Trophoblast cell (in vitro differentiated cells and primary cell): Measurements from ENCODE around the gene CTSW.
A peak's percentile ranks its signal among the peaks of the same experiment; 100 is the strongest.

Experiments
- DNase-seq, 2 donors: peaks; one replicate each; pipeline ENCODE4 v3.0.0-alpha.2; 2016
- H2AFZ ChIP-seq: 2 replicates; pipeline ENCODE4 v1.6.1; 2013; ENCODE audit warnings: low read length, moderate library complexity, mild to moderate bottlenecking; ENCODE audit not compliant: insufficient read depth, poor library complexity
- H2AK5ac ChIP-seq: 2 replicates; pipeline ENCODE4 v1.6.1; 2013; ENCODE audit warnings: mild to moderate bottlenecking, low read length
- H2BK120ac ChIP-seq: 2 replicates; pipeline ENCODE4 v1.6.1; 2013; ENCODE audit warnings: low read length, mild to moderate bottlenecking, moderate library complexity; ENCODE audit not compliant: insufficient read depth, poor library complexity
- H2BK12ac ChIP-seq: 2 replicates; pipeline ENCODE4 v1.6.1; 2013; ENCODE audit warnings: mild to moderate bottlenecking, low read length, moderate library complexity
- H2BK5ac ChIP-seq: 2 replicates; pipeline ENCODE4 v1.6.1; 2013; ENCODE audit warnings: low read length, low read depth, moderate library complexity, mild to moderate bottlenecking; ENCODE audit not compliant: poor library complexity
- H3K14ac ChIP-seq: 2 replicates; pipeline ENCODE4 v1.6.1; 2013; ENCODE audit warnings: mild to moderate bottlenecking, low read length
- H3K18ac ChIP-seq: 2 replicates; pipeline ENCODE4 v1.6.1; 2013; ENCODE audit warnings: mild to moderate bottlenecking, low read length
- H3K23ac ChIP-seq: 2 replicates; pipeline ENCODE4 v1.6.1; 2013; ENCODE audit warnings: low read length
- H3K27ac ChIP-seq: 2 replicates; pipeline ENCODE4 v1.5.1; 2013; ENCODE audit warnings: low read depth, mild to moderate bottlenecking, inconsistent platforms, low read length, moderate library complexity
- H3K27me3 ChIP-seq: 2 replicates; pipeline ENCODE4 v1.6.1; 2013; ENCODE audit warnings: inconsistent platforms, mild to moderate bottlenecking, low read length, moderate library complexity; ENCODE audit not compliant: insufficient read depth
- H3K36me3 ChIP-seq, 2 experiments: 1 replicate in 1 of 2; 2 replicates in 1 of 2; pipeline ENCODE4 v1.6.1; 2013; ENCODE audit warnings: low read length in 2 of 2, mild to moderate bottlenecking in 2 of 2, moderate library complexity in 1 of 2; ENCODE audit not compliant: insufficient read depth in 2 of 2, control insufficient read depth in 1 of 2
- H3K4ac ChIP-seq: 2 replicates; pipeline ENCODE4 v1.6.1; 2013; ENCODE audit warnings: low read depth, mild to moderate bottlenecking, low read length, moderate library complexity
- H3K4me1 ChIP-seq, 2 experiments: 1 replicate in 1 of 2; 2 replicates in 1 of 2; pipeline ENCODE4 v1.6.1; 2013; ENCODE audit warnings: low read length in 2 of 2, mild to moderate bottlenecking in 2 of 2, moderate library complexity in 1 of 2; ENCODE audit not compliant: insufficient read depth in 2 of 2, control insufficient read depth in 1 of 2
- H3K4me2 ChIP-seq: 2 replicates; pipeline ENCODE4 v1.6.1; 2013; ENCODE audit warnings: inconsistent platforms, mild to moderate bottlenecking, low read length, moderate library complexity
- H3K4me3 ChIP-seq: 2 replicates; pipeline ENCODE4 v1.5.1; 2013; ENCODE audit warnings: mild to moderate bottlenecking, low read depth, low read length, inconsistent platforms
- H3K79me1 ChIP-seq: one replicate; pipeline ENCODE4 v1.6.1; 2013; ENCODE audit warnings: low read length
- H3K79me2 ChIP-seq: 2 replicates; pipeline ENCODE4 v1.6.1; 2013; ENCODE audit warnings: low read length, mild to moderate bottlenecking; ENCODE audit not compliant: control insufficient read depth, insufficient read depth, poor library complexity
- H3K9ac ChIP-seq: 2 replicates; pipeline ENCODE4 v1.6.1; 2013; ENCODE audit warnings: mild to moderate bottlenecking, low read length
- H3K9me3 ChIP-seq: 2 replicates; pipeline ENCODE4 v1.6.1; 2013; ENCODE audit warnings: low read depth, mild to moderate bottlenecking, control low read depth, inconsistent platforms, low read length; ENCODE audit not compliant: insufficient read depth
- H4K12ac ChIP-seq: 2 replicates; pipeline ENCODE4 v1.6.1; 2013; ENCODE audit warnings: low read depth, mild to moderate bottlenecking, low read length, moderate library complexity
- H4K8ac ChIP-seq: 2 replicates; pipeline ENCODE4 v1.6.1; 2013; ENCODE audit warnings: low read depth, mild to moderate bottlenecking, low read length, moderate library complexity
- H4K91ac ChIP-seq: one replicate; pipeline ENCODE4 v1.6.1; 2013; ENCODE audit warnings: low read depth, mild to moderate bottlenecking, low read length, moderate library complexity
- WGBS: extraction: QIAGEN DNeasy Blood & Tissue Kit; methylation state at CpG from one replicate; pipeline ENCODE4 v1.1.7; 2013; ENCODE audit warnings: missing lambda C conversion rate; ENCODE audit not compliant: insufficient read length, insufficient coverage; ENCODE audit errors: extremely low coverage; 5-methylcytosine and 5-hydroxymethylcytosine counted together

Gene CTSW

GRCh38 chr11:65842144-65842543, 37.5 kb upstream of the CTSW start:
- Histone ChIP-seq H3K4ac (no peak overlapping the region), H3K27ac (no peak overlapping the region), H3K36me3 (no peaks in the 10 kb centered on the region), H3K18ac (no peak overlapping the region), H2AK5ac (no peak overlapping the region), H2AFZ (no peak overlapping the region), H3K14ac (no peak overlapping the region), H3K9ac (no peak overlapping the region), H4K91ac (no peak overlapping the region), H3K4me2 (no peak overlapping the region), H3K79me1 (no peaks in the 10 kb centered on the region), H3K79me2 (no peaks in the 10 kb centered on the region), H3K23ac (no peak overlapping the region), H2BK120ac (no peak overlapping the region), H3K27me3 (no peaks in the 10 kb centered on the region), H3K4me3 (no peak overlapping the region), H4K12ac (no peak overlapping the region), H2BK5ac (no peak overlapping the region), H2BK12ac (no peak overlapping the region), H3K4me1 (no peaks in the 10 kb centered on the region), H3K9me3 (no peaks in the 10 kb centered on the region), H4K8ac (no peak overlapping the region)
- WGBS, result no CpG with 5 or more reads among the region's 4 CpGs
- DNase-seq, result peak; percentile 62 to 71

- Histone ChIP-seq H2AK5ac (no peak overlapping the region), H2AFZ (no peak overlapping the region), H3K9me3 (no peaks in the 10 kb centered on the region), H3K4me2 (no peak overlapping the region), H3K36me3 (no peaks in the 10 kb centered on the region), H3K14ac (no peak overlapping the region), H2BK5ac (no peak overlapping the region), H3K4me3 (no peak overlapping the region), H3K79me2 (no peaks in the 10 kb centered on the region), H2BK12ac (no peak overlapping the region), H3K27ac (no peak overlapping the region), H3K23ac (no peak overlapping the region), H4K91ac (no peak overlapping the region), H4K8ac (no peak overlapping the region), H3K4me1 (no peaks in the 10 kb centered on the region), H4K12ac (no peak overlapping the region), H3K4ac (no peak overlapping the region), H3K9ac (no peak overlapping the region), H3K18ac (no peak overlapping the region), H3K27me3 (no peaks in the 10 kb centered on the region), H2BK120ac (no peak overlapping the region), H3K79me1 (no peaks in the 10 kb centered on the region)
- DNase-seq, result peak; percentile 88 to 96
- no CpG with 5 or more reads among the region's 3 CpGs for WGBS
Observed at GRCh38 chr11:65843811-65844210, 35.8 kb upstream of the CTSW start.

DNA sequence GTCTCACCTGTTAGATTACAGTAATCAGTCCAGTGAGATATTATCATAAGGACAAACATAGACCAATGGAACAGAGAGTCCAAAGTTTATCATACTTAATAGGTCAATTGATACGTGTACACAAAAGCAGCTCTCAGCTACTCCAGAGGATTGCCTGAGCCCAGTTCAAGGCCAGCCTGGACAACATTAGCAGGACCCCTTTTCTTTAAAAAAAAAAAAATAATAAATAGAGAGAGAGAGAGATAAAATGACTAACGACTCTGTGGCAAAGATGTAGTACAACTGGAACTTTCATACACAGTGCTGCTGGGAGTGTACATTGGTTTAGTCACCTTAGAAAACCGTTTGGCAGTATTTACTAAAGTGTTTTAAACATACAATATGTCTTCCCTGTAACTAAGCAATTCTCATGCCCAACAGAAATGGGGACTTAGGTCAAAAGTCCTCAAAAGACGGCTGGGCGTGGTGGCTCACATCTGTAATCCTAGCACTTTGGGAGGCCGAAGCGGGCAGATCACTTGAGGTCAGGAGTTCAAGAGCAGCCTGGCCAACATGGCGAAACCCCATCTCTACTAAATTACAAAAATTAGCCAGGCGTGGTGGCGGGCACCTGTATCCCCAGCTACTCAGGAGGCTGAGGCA, 35.3 kb upstream of the CTSW start:
- H3K9me3 ChIP-seq, result no peaks in the 10 kb centered on the region
- no peak overlapping the region for H4K8ac ChIP-seq
- H3K9ac ChIP-seq, result no peak overlapping the region
- no peak overlapping the region for H3K4me3 ChIP-seq
- H3K79me2 ChIP-seq, result no peaks in the 10 kb centered on the region
- WGBS, result no CpG with 5 or more reads among the region's 10 CpGs
- H2BK5ac ChIP-seq, result no peak overlapping the region
- no peak overlapping the region for H3K18ac ChIP-seq
- no peak overlapping the region for H3K14ac ChIP-seq
- no peak overlapping the region for H2BK120ac ChIP-seq
- H4K91ac ChIP-seq, result no peak overlapping the region
- H3K23ac ChIP-seq, result no peak overlapping the region
- H3K79me1 ChIP-seq, result no peaks in the 10 kb centered on the region
- no peaks in the 10 kb centered on the region for H3K36me3 ChIP-seq
- H2AK5ac ChIP-seq, result no peak overlapping the region
- H3K27me3 ChIP-seq, result no peaks in the 10 kb centered on the region
- no peak overlapping the region for H2BK12ac ChIP-seq
- no peak overlapping the region for H2AFZ ChIP-seq
- H3K27ac ChIP-seq, result no peak overlapping the region
- DNase-seq, result peak; percentile 56 to 69
- no peaks in the 10 kb centered on the region for H3K4me1 ChIP-seq
- no peak overlapping the region for H4K12ac ChIP-seq
- H3K4me2 ChIP-seq, result no peak overlapping the region
- no peak overlapping the region for H3K4ac ChIP-seq

DNA sequence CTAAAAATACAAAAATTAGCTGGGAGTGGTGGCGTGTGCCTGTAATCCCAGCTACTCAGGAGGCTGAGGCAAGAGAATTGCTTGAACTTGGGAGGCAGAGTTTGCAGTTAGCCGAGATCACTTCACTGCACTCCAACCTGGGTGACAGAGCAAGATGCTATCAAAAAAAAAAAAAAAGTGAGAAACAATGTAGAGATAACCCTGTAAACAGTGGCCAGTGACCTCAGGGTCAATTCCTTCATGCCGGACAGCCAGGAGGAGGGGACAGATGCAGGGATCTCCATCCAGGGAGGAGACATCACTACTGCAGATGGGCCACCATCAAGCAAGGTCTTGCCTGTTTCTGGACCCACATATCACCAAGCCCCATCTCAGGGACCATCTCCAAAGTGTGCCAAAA, 31.9 kb upstream of the CTSW start:
- Histone ChIP-seq H3K4me2 (no peak overlapping the region), H3K14ac (no peak overlapping the region), H3K79me2 (no peaks in the 10 kb centered on the region), H2BK5ac (no peak overlapping the region), H4K8ac (no peak overlapping the region), H4K91ac (no peak overlapping the region), H2AK5ac (no peak overlapping the region), H3K4me3 (no peak overlapping the region), H3K18ac (no peak overlapping the region), H3K36me3 (peaks cover 13 to 19% of the 10 kb centered on the region in 2 experiments), H2BK12ac (no peak overlapping the region), H3K9ac (peak overlapping the region; percentile 26), H2AFZ (no peak overlapping the region), H3K9me3 (peaks cover 2% of the 10 kb centered on the region), H3K4me1 (no peaks in the 10 kb centered on the region), H3K27ac (no peak overlapping the region), H2BK120ac (no peak overlapping the region), H3K23ac (no peak overlapping the region), H3K4ac (no peak overlapping the region), H4K12ac (no peak overlapping the region), H3K27me3 (no peaks in the 10 kb centered on the region), H3K79me1 (no peaks in the 10 kb centered on the region)
- peak; percentile 45 to 60 for DNase-seq
- no CpG with 5 or more reads among the region's 3 CpGs for WGBS
